WTC11 (cell line): ENCODE results near the gene SHISA6.

Source experiments
- JUN ChIP-seq: sonication (generic); formaldehyde crosslinking; IDR thresholded peaks from 2 replicates; pipeline ENCODE4 v1.8.0; 2023; ENCODE audit warnings: mild to moderate bottlenecking, missing genetic modification reagents
- KAT7 ChIP-seq: sonication (generic); formaldehyde crosslinking; IDR thresholded peaks from 2 replicates; pipeline ENCODE4 v1.8.1; 2023; ENCODE audit warnings: missing genetic modification reagents, mild to moderate bottlenecking, borderline replicate concordance
- NFE2L1 ChIP-seq: sonication (generic); formaldehyde crosslinking; IDR thresholded peaks from 2 replicates; pipeline ENCODE4 v1.8.1; 2023; ENCODE audit warnings: missing genetic modification reagents
- NR1H2 ChIP-seq: sonication (generic); formaldehyde crosslinking; IDR thresholded peaks from 2 replicates; pipeline ENCODE4 v1.9.0; 2021; ENCODE audit warnings: mild to moderate bottlenecking, moderate library complexity, missing genetic modification reagents
- TCF7 ChIP-seq: sonication (generic); formaldehyde crosslinking; IDR thresholded peaks from 2 replicates; pipeline ENCODE4 v1.8.0; 2022; ENCODE audit warnings: mild to moderate bottlenecking, low read depth, missing genetic modification reagents, moderate library complexity
- TEAD4 ChIP-seq: sonication (generic); formaldehyde crosslinking; IDR thresholded peaks from 2 replicates; pipeline ENCODE4 v1.8.0; 2022; ENCODE audit warnings: mild to moderate bottlenecking, missing genetic modification reagents
- ZNF396 ChIP-seq: fragments of 250-450 bp; sonication (Bioruptor Pico); IDR thresholded peaks from 2 replicates; pipeline ENCODE4 v1.8.0; 2021; ENCODE audit warnings: mild to moderate bottlenecking, moderate library complexity, borderline replicate concordance
- ZNF416 ChIP-seq: fragments of 250-450 bp; sonication (Bioruptor Pico); IDR thresholded peaks from 2 replicates; pipeline ENCODE4 v1.9.0; 2021; ENCODE audit warnings: mild to moderate bottlenecking, inconsistent platforms
- ZNF423 ChIP-seq: fragments of 250-450 bp; sonication (Bioruptor Pico); IDR thresholded peaks from 2 replicates; pipeline ENCODE4 v2.1.2; 2022; ENCODE audit warnings: mild to moderate bottlenecking, moderate library complexity
- TF ChIP-seq, protein P1 (sequence below): fragments of 200-600 bp; IDR thresholded peaks from 2 replicates; pipeline ENCODE4 v1.8.0; 2022; ENCODE audit warnings: antibody characterized with exemption
- TF ChIP-seq, protein P2 (sequence below): sonication (generic); formaldehyde crosslinking; IDR thresholded peaks from 2 replicates; pipeline ENCODE4 v1.8.1; 2023; ENCODE audit warnings: mild to moderate bottlenecking, missing genetic modification reagents
- TF ChIP-seq, protein P3 (sequence below): sonication (generic); formaldehyde crosslinking; IDR thresholded peaks from 2 replicates; pipeline ENCODE4 v1.8.1; 2022; ENCODE audit warnings: missing genetic modification reagents, borderline replicate concordance
- TF ChIP-seq, protein P4 (sequence below): sonication (generic); formaldehyde crosslinking; IDR thresholded peaks from 2 replicates; pipeline ENCODE4 v1.8.1; 2023; ENCODE audit warnings: mild to moderate bottlenecking, missing genetic modification reagents
- TF ChIP-seq, protein P5 (sequence below): sonication (generic); formaldehyde crosslinking; IDR thresholded peaks from 2 replicates; pipeline ENCODE4 v1.8.1; 2023; ENCODE audit warnings: mild to moderate bottlenecking, missing genetic modification reagents, moderate library complexity

DNA sequence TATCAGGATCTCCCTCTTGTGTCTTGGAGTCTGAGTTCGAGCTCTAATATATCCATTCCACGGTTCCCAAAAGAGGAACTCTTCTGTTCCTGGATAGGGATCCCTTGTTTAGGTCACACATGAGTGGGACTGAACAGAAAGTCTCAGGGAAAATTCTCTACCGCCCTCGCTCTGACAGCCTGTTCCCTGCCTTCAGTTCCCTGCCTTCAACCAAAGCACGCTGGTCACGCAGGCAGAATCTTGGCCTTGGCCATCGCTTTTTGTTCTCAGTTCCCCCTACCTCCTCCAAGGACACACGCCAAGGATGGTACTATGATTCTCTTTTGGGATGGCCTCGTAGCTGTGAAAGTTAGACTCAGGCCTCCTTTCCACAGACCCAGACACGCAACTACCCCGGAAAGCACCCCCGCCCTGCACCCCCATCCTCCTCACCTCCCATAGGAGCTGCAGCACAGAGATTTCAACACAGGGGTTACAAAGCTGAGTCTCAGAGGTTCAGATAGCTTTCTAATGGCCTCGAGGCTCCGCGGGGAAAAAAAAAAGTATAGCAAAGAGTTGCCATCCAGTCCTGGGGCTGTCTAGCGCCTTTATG lies 1.5 kb upstream of the SHISA6 start:
- TF ChIP-seq, protein P1, sequence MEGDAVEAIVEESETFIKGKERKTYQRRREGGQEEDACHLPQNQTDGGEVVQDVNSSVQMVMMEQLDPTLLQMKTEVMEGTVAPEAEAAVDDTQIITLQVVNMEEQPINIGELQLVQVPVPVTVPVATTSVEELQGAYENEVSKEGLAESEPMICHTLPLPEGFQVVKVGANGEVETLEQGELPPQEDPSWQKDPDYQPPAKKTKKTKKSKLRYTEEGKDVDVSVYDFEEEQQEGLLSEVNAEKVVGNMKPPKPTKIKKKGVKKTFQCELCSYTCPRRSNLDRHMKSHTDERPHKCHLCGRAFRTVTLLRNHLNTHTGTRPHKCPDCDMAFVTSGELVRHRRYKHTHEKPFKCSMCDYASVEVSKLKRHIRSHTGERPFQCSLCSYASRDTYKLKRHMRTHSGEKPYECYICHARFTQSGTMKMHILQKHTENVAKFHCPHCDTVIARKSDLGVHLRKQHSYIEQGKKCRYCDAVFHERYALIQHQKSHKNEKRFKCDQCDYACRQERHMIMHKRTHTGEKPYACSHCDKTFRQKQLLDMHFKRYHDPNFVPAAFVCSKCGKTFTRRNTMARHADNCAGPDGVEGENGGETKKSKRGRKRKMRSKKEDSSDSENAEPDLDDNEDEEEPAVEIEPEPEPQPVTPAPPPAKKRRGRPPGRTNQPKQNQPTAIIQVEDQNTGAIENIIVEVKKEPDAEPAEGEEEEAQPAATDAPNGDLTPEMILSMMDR: no peak
- TF ChIP-seq ZNF396 (CRISPR knock-in tag) (no peak), TEAD4 (CRISPR knock-in tag) (no peak), NFE2L1 (no peak), ZNF416 (CRISPR knock-in tag) (no peak), ZNF423 (CRISPR knock-in tag) (no peak), NR1H2 (CRISPR knock-in tag) (no peak), JUN (CRISPR knock-in tag) (no peak), KAT7 (CRISPR knock-in tag) (no peak), TCF7 (CRISPR knock-in tag) (no peak)
- TF ChIP-seq, protein P2, sequence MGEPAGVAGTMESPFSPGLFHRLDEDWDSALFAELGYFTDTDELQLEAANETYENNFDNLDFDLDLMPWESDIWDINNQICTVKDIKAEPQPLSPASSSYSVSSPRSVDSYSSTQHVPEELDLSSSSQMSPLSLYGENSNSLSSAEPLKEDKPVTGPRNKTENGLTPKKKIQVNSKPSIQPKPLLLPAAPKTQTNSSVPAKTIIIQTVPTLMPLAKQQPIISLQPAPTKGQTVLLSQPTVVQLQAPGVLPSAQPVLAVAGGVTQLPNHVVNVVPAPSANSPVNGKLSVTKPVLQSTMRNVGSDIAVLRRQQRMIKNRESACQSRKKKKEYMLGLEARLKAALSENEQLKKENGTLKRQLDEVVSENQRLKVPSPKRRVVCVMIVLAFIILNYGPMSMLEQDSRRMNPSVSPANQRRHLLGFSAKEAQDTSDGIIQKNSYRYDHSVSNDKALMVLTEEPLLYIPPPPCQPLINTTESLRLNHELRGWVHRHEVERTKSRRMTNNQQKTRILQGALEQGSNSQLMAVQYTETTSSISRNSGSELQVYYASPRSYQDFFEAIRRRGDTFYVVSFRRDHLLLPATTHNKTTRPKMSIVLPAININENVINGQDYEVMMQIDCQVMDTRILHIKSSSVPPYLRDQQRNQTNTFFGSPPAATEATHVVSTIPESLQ: no peak
- TF ChIP-seq, protein P3, sequence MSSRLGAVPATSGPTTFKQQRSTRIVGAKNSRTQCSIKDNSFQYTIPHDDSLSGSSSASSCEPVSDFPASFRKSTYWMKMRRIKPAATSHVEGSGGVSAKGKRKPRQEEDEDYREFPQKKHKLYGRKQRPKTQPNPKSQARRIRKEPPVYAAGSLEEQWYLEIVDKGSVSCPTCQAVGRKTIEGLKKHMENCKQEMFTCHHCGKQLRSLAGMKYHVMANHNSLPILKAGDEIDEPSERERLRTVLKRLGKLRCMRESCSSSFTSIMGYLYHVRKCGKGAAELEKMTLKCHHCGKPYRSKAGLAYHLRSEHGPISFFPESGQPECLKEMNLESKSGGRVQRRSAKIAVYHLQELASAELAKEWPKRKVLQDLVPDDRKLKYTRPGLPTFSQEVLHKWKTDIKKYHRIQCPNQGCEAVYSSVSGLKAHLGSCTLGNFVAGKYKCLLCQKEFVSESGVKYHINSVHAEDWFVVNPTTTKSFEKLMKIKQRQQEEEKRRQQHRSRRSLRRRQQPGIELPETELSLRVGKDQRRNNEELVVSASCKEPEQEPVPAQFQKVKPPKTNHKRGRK: no peak
- TF ChIP-seq, protein P4, sequence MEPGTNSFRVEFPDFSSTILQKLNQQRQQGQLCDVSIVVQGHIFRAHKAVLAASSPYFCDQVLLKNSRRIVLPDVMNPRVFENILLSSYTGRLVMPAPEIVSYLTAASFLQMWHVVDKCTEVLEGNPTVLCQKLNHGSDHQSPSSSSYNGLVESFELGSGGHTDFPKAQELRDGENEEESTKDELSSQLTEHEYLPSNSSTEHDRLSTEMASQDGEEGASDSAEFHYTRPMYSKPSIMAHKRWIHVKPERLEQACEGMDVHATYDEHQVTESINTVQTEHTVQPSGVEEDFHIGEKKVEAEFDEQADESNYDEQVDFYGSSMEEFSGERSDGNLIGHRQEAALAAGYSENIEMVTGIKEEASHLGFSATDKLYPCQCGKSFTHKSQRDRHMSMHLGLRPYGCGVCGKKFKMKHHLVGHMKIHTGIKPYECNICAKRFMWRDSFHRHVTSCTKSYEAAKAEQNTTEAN (CRISPR knock-in tag): no peak
- TF ChIP-seq, protein P5, sequence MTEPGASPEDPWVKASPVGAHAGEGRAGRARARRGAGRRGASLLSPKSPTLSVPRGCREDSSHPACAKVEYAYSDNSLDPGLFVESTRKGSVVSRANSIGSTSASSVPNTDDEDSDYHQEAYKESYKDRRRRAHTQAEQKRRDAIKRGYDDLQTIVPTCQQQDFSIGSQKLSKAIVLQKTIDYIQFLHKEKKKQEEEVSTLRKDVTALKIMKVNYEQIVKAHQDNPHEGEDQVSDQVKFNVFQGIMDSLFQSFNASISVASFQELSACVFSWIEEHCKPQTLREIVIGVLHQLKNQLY (CRISPR knock-in tag): no peak
